Thyroid gland (tissue), 4 donors: ENCODE measurements around the gene SEC22B. TPM values are rescaled to one million over a fixed set of nuclear protein-coding genes. Genes with fewer than 3 reads are reported as not detected.
"Not testable (repeated sequence)": the region's sequence is repeated elsewhere in the genome, so short reads cannot be mapped to it uniquely, and the experiment has no call there.

Experiments used
- DNase-seq, 2 donors: peaks; one replicate each; pipeline ENCODE4 v3.0.0-alpha.2; 2019
- H3K27ac ChIP-seq, 3 donors: fragments of 200-600 bp; sonication (generic); 1 replicate in 2 of 3; 2 replicates in 1 of 3; pipeline ENCODE4 v1.5.1; 2016 to 2019; ENCODE audit warnings: mild to moderate bottlenecking in 1 of 3, moderate library complexity in 1 of 3
- H3K27me3 ChIP-seq: fragments of 200-600 bp; sonication (generic); one replicate; pipeline ENCODE4 v1.5.1; 2019
- H3K36me3 ChIP-seq, 2 donors: fragments of 200-600 bp; sonication (generic); one replicate each; pipeline ENCODE4 v1.5.1; 2016 to 2019
- H3K4me1 ChIP-seq, 2 donors: fragments of 200-600 bp; sonication (generic); one replicate each; pipeline ENCODE4 v1.5.1; 2017 to 2019
- H3K4me3 ChIP-seq, 3 donors: fragments of 200-600 bp; sonication (generic); replicated peaks in 1 of 3; 1 replicate in 2 of 3; 2 replicates in 1 of 3; pipeline ENCODE4 v1.5.1; 2016; ENCODE audit warnings: mild to moderate bottlenecking in 1 of 3
- H3K9me3 ChIP-seq: fragments of 200-600 bp; sonication (generic); one replicate; pipeline ENCODE4 v1.5.1; 2017
- CTCF ChIP-seq, 6 experiments: fragments of 200-600 bp in 3 of 6; fragments of 450-650 bp in 3 of 6; sonication (generic) in 3 of 6; IDR thresholded peaks; one replicate each; pipeline ENCODE4 v1.5.1; 2016 to 2019; ENCODE audit warnings: antibody characterized with exemption in 6 of 6, mild to moderate bottlenecking in 2 of 6, inconsistent platforms in 1 of 6, moderate library complexity in 1 of 6
- POLR2A ChIP-seq, 2 donors: fragments of 450-650 bp; IDR thresholded peaks; one replicate each; pipeline ENCODE4 v1.6.1; 2017; ENCODE audit warnings: antibody characterized with exemption in 2 of 2, mild to moderate bottlenecking in 2 of 2, moderate library complexity in 1 of 2
- WGBS, 2 donors: methylation state at CpG; one replicate each; pipeline ENCODE4 v1.1.5; 2017; 5-methylcytosine and 5-hydroxymethylcytosine counted together
- intact Hi-C: fragments of 100-400 bp; cut with DNase I; formaldehyde crosslinking; loops from one replicate; pipeline ENCODE4 v1.15.1; 2023
- total RNA-seq, 4 donors: library from RNA; depleted of rRNA; stranded (reverse); fragments of >200 nt; gene quantifications; one replicate each; pipeline ENCODE4 v1.2.3, GENCODE V29; 2016

SEC22B gene
- 10 to 100 TPM; 36.9 to 49.5 (median 44.9) TPM for total RNA-seq

- Histone ChIP-seq H3K36me3 (no peaks in the 10 kb centered on the region), H3K27me3 (no peaks in the 10 kb centered on the region), H3K9me3 (no peaks in the 10 kb centered on the region), H3K27ac (peak within 1 kb of the TSS; percentile 84 to 88 (median 85)), H3K4me1 (peaks cover 0 to 7% of the 10 kb centered on the region in 2 donors), H3K4me3 (peak within 1 kb of the TSS; percentile 17 to 80 (median 62))
- TF ChIP-seq CTCF (IDR thresholded peaks at IDR 0.05) (no peak), POLR2A (IDR thresholded peaks at IDR 0.05) (peak; percentile 75 to 92)
- DNase-seq: peak; percentile 87 to 88
- intact Hi-C loops: no loop called here
- 6 to 11% methylated on average over 9 to 17 of the region's 39 CpGs for WGBS, 2 donors
Observed at GRCh38 chr1:120176092-120176855, at the start of gene SEC22B. Gene SEC22B (minus strand): TSS chr1:120176520. CDS start chr1:120176381, 139 bp downstream.

- H3K9me3 ChIP-seq, H3K4me1 ChIP-seq, H3K4me3 ChIP-seq, H3K27me3 ChIP-seq, H3K36me3 ChIP-seq, DNase-seq, H3K27ac ChIP-seq, intact Hi-C loops: not testable (repeated sequence)
- 74 to 91% methylated on average over 2 of the region's 2 CpGs for WGBS, 2 donors
Observed at GRCh38 chr1:120217933-120218332, 41.6 kb upstream of the SEC22B start.

- H3K9me3 ChIP-seq, H3K36me3 ChIP-seq, H3K27me3 ChIP-seq, DNase-seq, H3K27ac ChIP-seq, H3K4me1 ChIP-seq, intact Hi-C loops, H3K4me3 ChIP-seq: not testable (repeated sequence)
- WGBS, 2 donors: 36 to 55% methylated on average over 2 of the region's 3 CpGs
Observed at GRCh38 chr1:120217175-120217929, 41.0 kb upstream of the SEC22B start.

- H3K27me3 ChIP-seq, H3K4me3 ChIP-seq, H3K27ac ChIP-seq, H3K4me1 ChIP-seq, intact Hi-C loops, H3K36me3 ChIP-seq, H3K9me3 ChIP-seq, DNase-seq: not testable (repeated sequence)
- no CpG with 5 or more reads among the region's 2 CpGs for WGBS, 2 donors
Observed at GRCh38 chr1:120213606-120214005, 37.3 kb upstream of the SEC22B start.

GRCh38 chr1:120210754-120211153 lies 34.4 kb upstream of the SEC22B start:
- H3K4me3 ChIP-seq, H3K27ac ChIP-seq, H3K36me3 ChIP-seq, intact Hi-C loops, H3K9me3 ChIP-seq, H3K4me1 ChIP-seq, H3K27me3 ChIP-seq, DNase-seq: not testable (repeated sequence)
- no CpG with 5 or more reads among the region's 6 CpGs for WGBS, 2 donors

- H3K9me3 ChIP-seq, H3K4me1 ChIP-seq, DNase-seq, H3K27ac ChIP-seq, intact Hi-C loops, H3K36me3 ChIP-seq, H3K27me3 ChIP-seq, H3K4me3 ChIP-seq: not testable (repeated sequence)
- 20 to 65% methylated on average over 5 to 13 of the region's 55 CpGs for WGBS, 2 donors
Observed at GRCh38 chr1:120196863-120197775, 20.8 kb upstream of the SEC22B start.

- H3K4me1 ChIP-seq, DNase-seq, H3K27ac ChIP-seq, intact Hi-C loops, H3K27me3 ChIP-seq, H3K36me3 ChIP-seq, H3K9me3 ChIP-seq, H3K4me3 ChIP-seq: not testable (repeated sequence)
- WGBS, 2 donors: 22 to 75% methylated on average over 1 to 2 of the region's 3 CpGs
Observed at GRCh38 chr1:120188626-120189025, 12.3 kb upstream of the SEC22B start.

GRCh38 chr1:120182176-120182707 lies 5.9 kb upstream of the SEC22B start:
- DNase-seq, H3K27ac ChIP-seq, intact Hi-C loops, H3K9me3 ChIP-seq, H3K36me3 ChIP-seq, H3K4me1 ChIP-seq, H3K4me3 ChIP-seq, H3K27me3 ChIP-seq: not testable (repeated sequence)
- 63 to 91% methylated on average over 2 of the region's 2 CpGs for WGBS, 2 donors

GRCh38 chr1:120179811-120180690 lies 3.7 kb upstream of the SEC22B start:
- H3K4me1 ChIP-seq, H3K27me3 ChIP-seq, intact Hi-C loops, H3K9me3 ChIP-seq, H3K36me3 ChIP-seq: not testable (repeated sequence)
- DNase-seq: peak; percentile 10 to 17
- peak overlapping the region; percentile 66 to 88 (median 82) for H3K27ac ChIP-seq
- 5 to 17% methylated on average over 11 to 14 of the region's 29 CpGs for WGBS, 2 donors
- H3K4me3 ChIP-seq: peak overlapping the region in 1 of 3 donors; percentile 17
